Measurements from ENCODE around the gene SMYD2. TPM values are rescaled to one million over a fixed set of nuclear protein-coding genes. Genes with fewer than 3 reads are reported as not detected.

Gene SMYD2, protein sequence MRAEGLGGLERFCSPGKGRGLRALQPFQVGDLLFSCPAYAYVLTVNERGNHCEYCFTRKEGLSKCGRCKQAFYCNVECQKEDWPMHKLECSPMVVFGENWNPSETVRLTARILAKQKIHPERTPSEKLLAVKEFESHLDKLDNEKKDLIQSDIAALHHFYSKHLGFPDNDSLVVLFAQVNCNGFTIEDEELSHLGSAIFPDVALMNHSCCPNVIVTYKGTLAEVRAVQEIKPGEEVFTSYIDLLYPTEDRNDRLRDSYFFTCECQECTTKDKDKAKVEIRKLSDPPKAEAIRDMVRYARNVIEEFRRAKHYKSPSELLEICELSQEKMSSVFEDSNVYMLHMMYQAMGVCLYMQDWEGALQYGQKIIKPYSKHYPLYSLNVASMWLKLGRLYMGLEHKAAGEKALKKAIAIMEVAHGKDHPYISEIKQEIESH
- total RNA-seq (2021; ENCODE audit: unreplicated experiment) = 27.2 TPM
- polyA plus RNA-seq (2012) = 15.2 and 21.4 TPM in 2 replicates
- Bru-seq, nascent RNA = percentile 67 among the genes with signal in this experiment
- percentile 55 among the genes with signal in this experiment for BruChase-seq, experiment 1, labeled RNA remaining after a 6-hour chase
- BruChase-seq, experiment 2, labeled RNA remaining after a 2-hour chase = percentile 66 among the genes with signal in this experiment
- long read RNA-seq, transcript SMYD2-201 (12 exons, 1,671 nt) = major isoform, 65 of 78 reads
- long read RNA-seq, partial matches to known transcripts = 3 of 78 reads
- long read RNA-seq, other reads (novel, unspliced or antisense) = 7 of 78 reads

DNA sequence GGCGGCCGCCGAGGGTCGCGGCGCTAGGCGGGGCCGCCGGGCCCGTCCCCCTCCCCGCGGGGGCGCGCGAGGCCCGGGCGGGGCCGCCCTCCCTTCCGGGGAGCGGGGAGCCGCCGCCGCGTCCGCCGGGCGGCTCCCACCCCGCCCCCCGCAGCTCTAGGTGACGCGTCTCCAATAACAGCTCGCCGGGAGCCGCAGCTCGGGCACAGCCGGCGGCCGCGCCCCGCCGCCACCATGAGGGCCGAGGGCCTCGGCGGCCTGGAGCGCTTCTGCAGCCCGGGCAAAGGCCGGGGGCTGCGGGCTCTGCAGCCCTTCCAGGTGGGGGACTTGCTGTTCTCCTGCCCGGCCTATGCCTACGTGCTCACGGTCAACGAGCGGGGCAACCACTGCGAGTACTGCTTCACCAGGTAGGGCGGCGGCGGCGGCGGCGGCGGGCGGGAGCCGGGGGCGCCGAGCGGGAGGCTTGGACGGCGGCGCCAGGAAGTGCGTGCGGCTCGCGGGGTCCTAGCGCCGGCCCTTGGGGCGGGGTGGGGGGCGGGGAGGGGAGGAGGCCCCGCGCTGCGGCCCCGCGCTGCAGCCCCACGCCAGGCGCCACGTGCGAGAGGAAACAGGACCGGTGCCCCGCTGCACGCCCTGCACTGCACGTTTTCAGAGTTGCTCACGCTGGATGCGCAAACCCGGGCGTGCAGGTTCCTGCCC, at the start of gene SMYD2:
Gene SMYD2 (plus strand): TSS at position 139 of the 699 bp plus-strand sequence. CDS start 96 bp downstream, at position 235.
- no peaks in the 10 kb centered on the region for H3K9me2 ChIP-seq (ENCODE audit: insufficient read depth)
- peak within 1 kb of the TSS; percentile 90 for H3K27ac ChIP-seq (ENCODE audit: low read depth, low read length)
- no peaks in the 10 kb centered on the region for H3K9me3 ChIP-seq (ENCODE audit: control insufficient read depth in 1 of 2, insufficient read depth in 1 of 2, low read depth in 1 of 2, low read length in 2 of 2)
- intact Hi-C loops (cut with micrococcal nuclease) = loop anchor here (10.0 kb wide), 1 partner anchor 1156 kb away; no protein-coding TSS in a partner anchor
- no peak within 1 kb of the TSS for H2AFZ ChIP-seq (ENCODE audit: low read depth, low read length, poor library complexity, severe bottlenecking)
- H3K36me3 ChIP-seq (ENCODE audit: control insufficient read depth in 1 of 2, insufficient read depth in 2 of 2, low read length in 2 of 2) = no peaks in the 10 kb centered on the region
- peak within 1 kb of the TSS; percentile 74 for H3K9ac ChIP-seq (ENCODE audit: low read length)
- no peaks in the 10 kb centered on the region for H3K27me3 ChIP-seq (ENCODE audit: insufficient read depth, low read length)
- H3K4me1 ChIP-seq (ENCODE audit: control insufficient read depth in 1 of 2, insufficient read depth in 2 of 2, low read length in 2 of 2) = peaks cover 15 to 24% of the 10 kb centered on the region in 2 experiments; a peak in 3 of 4 replicates
- POLR2A ChIA-PET = interaction anchor here (1.0 kb wide), 1 partner anchor 21 kb away, joined by 3 read pairs; no protein-coding TSS in a partner anchor
- TF ChIP-seq ATF3 (IDR thresholded peaks at IDR 0.05) (no peak), ZFX (IDR thresholded peaks at IDR 0.05) (peak; percentile 89), SIN3A (IDR thresholded peaks at IDR 0.05; ENCODE audit: low read depth) (peak; percentile 17), MAX (IDR thresholded peaks at IDR 0.05) (peak; percentile 94), POLR2AphosphoS5 (IDR thresholded peaks at IDR 0.05; ENCODE audit: low read depth, low read length) (peak; percentile 55; the same call in 1 of the 2 replicates)
- peak within 1 kb of the TSS; percentile 69 to 75 for H3K4me3 ChIP-seq (replicated peaks in 1 of 2; ENCODE audit: low read depth in 1 of 2, low read length in 2 of 2)
- H3K4me2 ChIP-seq (ENCODE audit: low read length) = peak within 1 kb of the TSS; percentile 93
- ATAC-seq = peak; percentile 79
- RAD21 ChIA-PET (ENCODE audit: low non-redundant PET in 1 of 2, low total read pairs in 2 of 2, uncharacterized antibody in 2 of 2, unreplicated experiment in 2 of 2) = no interaction called here
- no TSS peak for BruUV-seq (replicated peaks)
- H4K20me1 ChIP-seq (ENCODE audit: insufficient read depth) = no peaks in the 10 kb centered on the region
- CTCF ChIA-PET = interaction anchor here (1.0 to 1.8 kb wide), 2 partner anchors 20 to 51 kb away, joined by 4 to 9 read pairs; no protein-coding TSS in a partner anchor
- peaks cover 43% of the 10 kb centered on the region for H3K79me2 ChIP-seq (ENCODE audit: insufficient read depth, low read length)
- peak; percentile 36 for DNase-seq (ENCODE audit: low read depth, low spot score)
